ENCODE measurements around the gene VPS51. TPM values are rescaled to one million over a fixed set of nuclear protein-coding genes. Genes with fewer than 3 reads are reported as not detected.

Gene VPS51
- polyA plus RNA-seq, 3 donors, result 37.2 to 77.3 (median 39.4) TPM

GRCh38 chr11:65150509-65151299 is 54.7 kb downstream of the VPS51 start:
- H2AFZ ChIP-seq (ENCODE audit: insufficient read depth, low read depth, low read length, poor library complexity, severe bottlenecking), result peak overlapping the region; percentile 50

More at GRCh38 chr11:65150509-65151299, 54.7 kb downstream of the VPS51 start:
- no peaks in the 10 kb centered on the region for H3K79me2 ChIP-seq (ENCODE audit: insufficient read depth, low read length)
- H3K27me3 ChIP-seq (ENCODE audit: control insufficient read depth in 2 of 2, insufficient read depth in 2 of 2, low read length in 2 of 2), result no peaks in the 10 kb centered on the region
- H3K9me3 Mint-ChIP-seq, result peaks cover 0 to 6% (median 3%) of the 10 kb centered on the region in 7 donors
- TF ChIP-seq CTCF (IDR thresholded peaks at IDR 0.05), result no peak
- no peaks in the 10 kb centered on the region for H4K20me1 ChIP-seq (ENCODE audit: insufficient read depth, low read length)
- no peaks in the 10 kb centered on the region for H3K36me3 Mint-ChIP-seq
- peaks cover 4% of the 10 kb centered on the region in 2 donors for H3K9me3 ChIP-seq (replicated peaks in 1 of 2; ENCODE audit: control insufficient read depth in 1 of 2, insufficient read depth in 1 of 2, low read length in 2 of 2)
- peaks cover 0 to 2% (median 0%) of the 10 kb centered on the region in 3 donors for H3K27me3 Mint-ChIP-seq (ENCODE audit: low read depth in 3 of 3)
- H3K4me1 ChIP-seq (ENCODE audit: control insufficient read depth in 1 of 2, insufficient read depth in 2 of 2, low read length in 2 of 2), result peaks cover 43 to 48% of the 10 kb centered on the region in 2 donors
- peak overlapping the region; percentile 62 for H3K4me2 ChIP-seq (replicated peaks; ENCODE audit: extremely low read depth, low read length, poor library complexity, severe bottlenecking)
- H3K27ac ChIP-seq (ENCODE audit: low read depth in 1 of 2, low read length in 2 of 2), result peak overlapping the region; percentile 70 to 77
- H3K9ac ChIP-seq (ENCODE audit: insufficient read depth, low read length, poor library complexity, severe bottlenecking), result peak overlapping the region; percentile 47
- peak overlapping the region; percentile 87 to 98 (median 96) for H3K27ac Mint-ChIP-seq
- H3K36me3 ChIP-seq (replicated peaks in 1 of 2; ENCODE audit: control insufficient read depth in 1 of 2, insufficient read depth in 2 of 2, low read length in 2 of 2), result no peaks in the 10 kb centered on the region
- peak overlapping the region in 1 of 3 experiments; percentile 24 for H3K4me3 ChIP-seq (replicated peaks in 1 of 3; ENCODE audit: low read depth in 2 of 3, low read length in 3 of 3)
- peaks cover 47% of the 10 kb centered on the region for H3K4me1 Mint-ChIP-seq
- intact Hi-C loops (cut with micrococcal nuclease), result loop anchor here in 1 of 2 donors (2.0 kb wide), 1 partner anchor 16 kb away; the partner anchor contains the start of gene SYVN1
- 0% methylated on average over 7 of the region's 12 CpGs for WGBS (ENCODE audit: insufficient coverage)
- peak; percentile 95 to 99 (median 99) for DNase-seq
- H3K4me3 Mint-ChIP-seq, result peak overlapping the region; percentile 64 to 81
